Left ventricle myocardium superior (tissue), 1 donor: Measurements from ENCODE around the gene SMAD4. TPM values are rescaled to one million over a fixed set of nuclear protein-coding genes. Genes with fewer than 3 reads are reported as not detected.

ENCODE experiments used
- ATAC-seq: fragments of 200-7000 bp; cut with Tn5 transposase; one replicate; pipeline ENCODE4 v1.9.1; 2020; ENCODE audit warnings: mild to moderate bottlenecking, moderate library complexity
- DNase-seq: peaks from one replicate; pipeline ENCODE4 v3.0.0-alpha.2; 2020
- intact Hi-C: fragments of 100-400 bp; cut with micrococcal nuclease; formaldehyde crosslinking; loops from one replicate; pipeline ENCODE4 v1.11.0; 2022
- total RNA-seq: library from RNA; stranded (reverse); fragmentation: NEBNext Ultra II Directional; extraction: Animal tissue kit (Norgen Biotek cat#: 25700); gene quantifications from one replicate; pipeline ENCODE4 v1.2.1, GENCODE V29; 2021
- donor health status: DM: no; HTN: yes; CAD: no; lungs with severe emphysema.

SMAD4 gene
- total RNA-seq, 1 donor from 2014 or later: 94.0 TPM

DNA sequence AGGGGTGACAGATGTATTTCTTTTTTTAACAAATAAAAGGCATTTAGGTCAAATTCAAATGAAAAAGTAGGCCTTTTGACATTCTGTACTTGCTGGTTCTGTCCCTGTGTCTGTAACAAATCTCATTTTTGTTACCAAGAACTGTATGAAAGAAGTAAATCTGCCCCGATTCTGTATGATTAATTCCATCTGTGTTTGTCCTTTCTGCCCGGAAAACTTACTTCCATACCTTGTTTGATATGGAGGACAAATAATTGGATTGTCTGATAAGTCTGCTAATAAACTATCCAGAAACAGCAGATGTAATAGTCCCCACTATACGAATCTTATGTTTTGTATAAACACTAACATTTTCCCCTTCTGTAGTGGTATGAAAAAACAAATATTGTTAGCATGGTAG is 97.7 kb downstream of the SMAD4 start:
- DNase-seq (no peak), ATAC-seq (no peak)
- intact Hi-C loops: no loop called here

DNA sequence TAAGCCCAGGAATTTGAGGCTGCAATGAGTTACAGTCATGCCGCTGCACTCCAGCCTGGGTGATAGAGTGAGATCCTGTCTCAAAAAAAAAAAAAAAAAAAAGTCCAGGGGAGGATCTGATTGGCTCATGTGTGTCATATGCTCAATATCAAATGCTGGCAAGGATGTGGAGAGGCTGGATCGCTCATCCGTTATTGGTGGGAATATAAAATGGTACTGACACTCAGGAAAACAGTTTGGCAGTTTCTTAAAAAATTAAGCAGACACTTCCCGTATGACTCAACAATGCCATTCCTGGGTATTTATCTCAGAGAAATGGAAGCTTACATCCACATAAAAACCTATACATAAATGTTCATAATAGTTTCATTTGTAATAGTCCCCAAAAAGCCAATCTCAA is 98.5 kb downstream of the SMAD4 start:
- DNase-seq (no peak), ATAC-seq (no peak)

DNA sequence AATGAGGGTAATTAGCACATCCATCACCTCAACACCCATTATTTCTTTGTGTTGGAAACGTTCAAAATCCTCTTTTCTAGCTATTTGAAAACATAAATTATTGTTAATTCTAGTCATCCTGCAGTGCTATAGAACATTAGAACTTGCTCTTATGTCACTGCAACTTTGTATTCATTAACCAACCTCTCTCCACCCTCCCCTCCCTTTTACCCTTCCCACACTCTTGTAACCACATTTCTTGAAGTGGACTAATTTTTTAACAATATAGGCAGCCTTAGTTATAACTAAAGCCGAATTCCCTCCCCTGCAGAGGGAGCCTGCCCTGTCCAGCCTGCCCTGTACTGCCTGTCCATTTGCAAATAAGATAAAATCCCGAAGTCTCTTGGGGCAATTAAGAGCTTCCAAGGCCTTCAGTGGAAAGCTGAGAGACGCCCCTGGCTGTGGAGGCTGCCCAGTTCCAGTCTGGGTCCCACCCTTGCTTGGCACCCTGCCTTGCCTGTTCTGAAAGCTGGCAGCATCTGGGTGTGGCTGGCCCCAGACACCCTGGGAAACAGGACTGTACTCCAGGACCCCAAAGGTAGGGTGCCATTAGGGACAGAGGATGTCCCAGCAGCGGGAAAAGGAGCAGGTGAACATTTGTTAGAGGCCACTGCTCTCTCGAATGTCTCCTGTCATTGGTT is 102.4 kb downstream of the SMAD4 start:
- intact Hi-C loops: no loop called here
- ATAC-seq (no peak), DNase-seq (no peak)

More for the DNA sequence above, 98.5 kb downstream of the SMAD4 start:
- intact Hi-C loops: no loop called here

DNA sequence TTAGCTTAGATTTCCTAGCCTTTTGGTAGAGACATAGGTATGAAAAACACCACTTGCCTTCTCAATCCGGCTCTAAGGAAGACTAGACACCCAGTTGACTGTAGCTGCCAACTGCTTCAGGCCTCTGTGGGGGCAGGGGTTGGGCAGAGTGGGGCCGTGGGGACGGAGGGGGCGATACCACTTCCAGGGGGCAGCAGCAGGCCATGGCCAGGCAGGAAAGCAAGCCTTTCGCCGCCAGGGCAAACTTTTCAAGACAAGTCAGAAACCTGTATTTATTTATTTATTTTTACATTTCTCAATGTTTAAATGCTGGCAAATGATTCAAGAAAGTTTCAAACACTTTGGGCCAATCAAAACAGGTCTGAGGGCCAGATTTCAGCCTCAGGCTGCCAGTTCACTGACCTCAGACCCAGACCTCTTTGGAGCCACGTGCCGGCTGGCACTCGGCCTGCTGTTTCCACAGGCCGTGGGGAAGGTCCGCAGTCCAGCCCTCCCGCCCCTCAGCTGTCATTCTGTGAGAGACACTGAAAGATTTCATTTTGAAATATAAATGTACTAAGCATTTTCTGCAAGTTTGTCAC is 103.7 kb downstream of the SMAD4 start:
- intact Hi-C loops: no loop called here
- DNase-seq (peak; percentile 46), ATAC-seq (peak; percentile 59)

Other genes with a start within 250 kb of the SMAD4 start
- 4.0 TPM for gene MRO, start 210.2 kb upstream of the SMAD4 start, total RNA-seq
- 119 TPM for gene ME2, start 151.1 kb upstream of the SMAD4 start, total RNA-seq
- 4.3 TPM for gene ELAC1, start 62.2 kb upstream of the SMAD4 start, total RNA-seq
- 23.1 TPM for gene MEX3C, start 167.5 kb downstream of the SMAD4 start, total RNA-seq